ENCODE results near the gene SULT1C2. TPM values are rescaled to one million over a fixed set of nuclear protein-coding genes. Genes with fewer than 3 reads are reported as not detected.
"Not testable (repeated sequence)": the region's sequence is repeated elsewhere in the genome, so short reads cannot be mapped to it uniquely, and the experiment has no call there.

SULT1C2 gene
- total and polyA plus RNA-seq, 8 donors = 5.4 to 36.6 (median 23.6) TPM

DNA sequence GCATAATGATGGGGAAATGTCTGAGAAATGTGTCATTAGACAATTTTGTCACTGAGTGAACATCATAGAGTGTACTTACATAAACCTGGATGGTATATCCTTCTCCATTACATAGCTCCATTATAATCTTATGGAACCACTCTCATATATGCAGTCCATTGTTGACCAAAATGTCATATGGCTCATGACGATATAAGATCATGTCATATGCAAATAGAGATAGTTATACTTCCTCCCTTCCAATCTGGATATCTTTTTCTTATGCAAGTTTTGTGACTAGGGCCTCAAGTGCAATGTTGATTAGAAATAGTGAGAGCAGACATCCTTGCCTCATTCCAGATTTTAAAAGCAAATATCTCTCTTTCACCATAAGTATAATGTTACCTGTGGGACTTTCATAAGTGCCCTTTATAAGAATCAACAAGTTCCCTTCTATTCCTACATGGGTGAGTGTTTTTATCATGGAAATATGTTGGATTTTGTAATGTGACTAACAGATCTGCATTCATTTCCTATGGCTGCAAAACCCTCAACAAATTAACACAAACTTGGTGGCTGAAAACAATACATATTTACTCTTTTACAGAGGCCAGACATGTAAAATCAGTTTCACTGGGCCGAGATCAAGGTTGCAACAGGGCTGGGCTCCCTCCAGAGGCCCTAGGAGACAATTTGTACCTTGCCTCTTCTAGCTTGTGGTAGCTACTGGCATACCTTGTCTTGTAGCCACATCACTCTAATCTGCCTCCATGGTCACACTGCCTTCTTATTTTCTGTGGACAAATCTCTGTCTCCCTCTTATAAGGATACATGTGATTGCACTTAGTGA is 67.4 kb downstream of the SULT1C2 start:
- ATAC-seq (no peak), DNase-seq (no peak)
- Histone ChIP-seq H3K36me3 (no peaks in the 10 kb centered on the region), H3K27ac (no peak overlapping the region), H3K4me3 (no peak overlapping the region), H3K27me3 (no peaks in the 10 kb centered on the region), H3K4me1 (peaks cover 0 to 4% of the 10 kb centered on the region in 2 donors), H3K9me3 (no peaks in the 10 kb centered on the region)
- intact Hi-C loops (cut with DNase I) = loop anchor here in 1 of 2 donors (10.0 kb wide), 1 partner anchor 229 kb away; no protein-coding TSS in a partner anchor
- TF ChIP-seq, protein P1, sequence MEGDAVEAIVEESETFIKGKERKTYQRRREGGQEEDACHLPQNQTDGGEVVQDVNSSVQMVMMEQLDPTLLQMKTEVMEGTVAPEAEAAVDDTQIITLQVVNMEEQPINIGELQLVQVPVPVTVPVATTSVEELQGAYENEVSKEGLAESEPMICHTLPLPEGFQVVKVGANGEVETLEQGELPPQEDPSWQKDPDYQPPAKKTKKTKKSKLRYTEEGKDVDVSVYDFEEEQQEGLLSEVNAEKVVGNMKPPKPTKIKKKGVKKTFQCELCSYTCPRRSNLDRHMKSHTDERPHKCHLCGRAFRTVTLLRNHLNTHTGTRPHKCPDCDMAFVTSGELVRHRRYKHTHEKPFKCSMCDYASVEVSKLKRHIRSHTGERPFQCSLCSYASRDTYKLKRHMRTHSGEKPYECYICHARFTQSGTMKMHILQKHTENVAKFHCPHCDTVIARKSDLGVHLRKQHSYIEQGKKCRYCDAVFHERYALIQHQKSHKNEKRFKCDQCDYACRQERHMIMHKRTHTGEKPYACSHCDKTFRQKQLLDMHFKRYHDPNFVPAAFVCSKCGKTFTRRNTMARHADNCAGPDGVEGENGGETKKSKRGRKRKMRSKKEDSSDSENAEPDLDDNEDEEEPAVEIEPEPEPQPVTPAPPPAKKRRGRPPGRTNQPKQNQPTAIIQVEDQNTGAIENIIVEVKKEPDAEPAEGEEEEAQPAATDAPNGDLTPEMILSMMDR (IDR thresholded peaks at IDR 0.05) = no peak

DNA sequence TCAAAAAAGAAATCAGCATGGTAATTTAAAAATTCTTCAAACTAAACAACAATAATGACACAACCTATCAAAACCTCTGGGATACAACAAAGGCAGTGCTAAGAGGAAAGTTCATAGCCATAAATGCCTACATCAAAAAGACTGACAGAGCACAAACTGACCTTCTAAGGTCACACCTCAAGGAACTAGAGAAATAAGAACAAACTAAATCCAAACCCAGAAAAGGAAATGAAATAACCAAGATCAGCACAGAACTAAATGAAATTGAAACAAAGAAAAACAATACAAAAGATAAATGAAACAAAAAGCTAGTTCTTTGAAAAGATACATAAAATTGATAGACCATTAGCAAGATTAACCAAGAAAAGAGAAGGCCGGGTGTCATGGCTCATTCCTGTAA is 70.6 kb downstream of the SULT1C2 start:
- H3K27me3 ChIP-seq, H3K27ac ChIP-seq, H3K4me3 ChIP-seq, H3K9me3 ChIP-seq, H3K36me3 ChIP-seq, H3K4me1 ChIP-seq, ATAC-seq, DNase-seq: not testable (repeated sequence)
- intact Hi-C loops (cut with DNase I) = loop anchor here in 1 of 2 donors (10.0 kb wide), 1 partner anchor 225 kb away; no protein-coding TSS in a partner anchor

Other genes starting within 250 kb of the SULT1C2 start
- not detected for gene SULT1C3, start 48.9 kb upstream of the SULT1C2 start, total RNA-seq
- under 1 TPM in 1 of 6 donors, not detected in 5; 0.14 TPM for gene SULT1C3, start 48.9 kb upstream of the SULT1C2 start, polyA plus RNA-seq (ENCODE audit: insufficient read length in 6 of 6)
- 1 to 10 TPM; 3.6 to 8.8 TPM for gene SULT1C4, start 89.1 kb downstream of the SULT1C2 start, total RNA-seq
- gene SULT1C4, start 89.1 kb downstream of the SULT1C2 start, polyA plus RNA-seq (ENCODE audit: insufficient read length in 6 of 6) = 10 to 100 TPM; 60.8 to 91.4 (median 68.8) TPM
- 10 to 100 TPM; 35.0 to 40.5 TPM for gene GCC2, start 160.3 kb downstream of the SULT1C2 start, total RNA-seq
- 10 to 100 TPM; 47.6 to 78.4 (median 58.2) TPM for gene GCC2, start 160.3 kb downstream of the SULT1C2 start, polyA plus RNA-seq (ENCODE audit: insufficient read length in 6 of 6)
- 100 to 1,000 TPM; 111 to 122 TPM for gene LIMS1, start 245.6 kb downstream of the SULT1C2 start, total RNA-seq
- gene LIMS1, start 245.6 kb downstream of the SULT1C2 start, polyA plus RNA-seq (ENCODE audit: insufficient read length in 6 of 6) = 10 to 100 TPM; 63.2 to 71.7 (median 68.9) TPM

Data from left lung (tissue), 10 donors.